ENCODE data around the gene MESD.

Gene MESD

DNA sequence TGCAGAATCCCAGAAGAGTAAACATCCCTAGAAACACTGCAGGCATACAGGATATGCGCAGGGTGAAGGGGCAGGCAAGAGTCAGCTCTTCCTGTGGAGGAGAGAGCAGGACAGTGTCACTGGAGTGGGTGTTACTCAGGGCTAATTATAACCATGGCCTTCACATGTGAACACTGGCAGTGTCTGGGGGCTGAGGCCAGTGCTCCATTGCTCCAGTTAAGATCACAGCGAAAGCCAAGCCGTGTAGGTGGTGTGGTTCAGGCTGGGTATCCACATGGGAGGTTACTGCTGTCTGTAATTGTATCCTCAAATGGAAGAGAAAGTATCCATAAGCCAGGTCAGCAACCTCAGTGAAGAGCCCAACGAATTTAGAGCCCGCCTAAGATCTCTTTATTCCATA, 84.6 kb downstream of the MESD start:
- no peak for DNase-seq (ENCODE audit: low read depth)

DNA sequence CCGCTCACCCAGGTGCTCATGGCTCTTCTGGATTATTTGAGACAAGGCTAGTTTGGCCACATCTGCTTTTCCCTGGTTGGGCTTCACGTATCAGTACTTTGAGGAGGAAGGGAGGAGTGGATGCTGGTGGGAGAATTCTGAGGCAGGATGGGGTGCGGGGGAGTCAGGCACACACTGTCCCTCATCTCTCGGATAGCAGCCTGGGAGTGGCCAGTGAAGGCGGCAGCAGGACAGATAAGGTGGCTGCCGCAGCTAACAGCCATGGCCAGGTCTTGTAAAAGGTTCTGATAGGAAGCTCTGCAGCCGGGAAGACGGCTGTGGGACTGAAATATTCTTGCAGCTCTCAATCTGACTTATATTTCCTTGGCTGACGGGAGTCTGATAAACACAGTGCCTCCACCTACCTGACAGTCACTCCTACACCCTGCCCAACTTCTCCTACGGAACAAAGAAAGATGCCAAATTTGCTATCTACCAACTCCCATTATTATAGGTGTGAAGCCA, 87.3 kb downstream of the MESD start:
- peak; percentile 29 for DNase-seq (ENCODE audit: low read depth)

DNA sequence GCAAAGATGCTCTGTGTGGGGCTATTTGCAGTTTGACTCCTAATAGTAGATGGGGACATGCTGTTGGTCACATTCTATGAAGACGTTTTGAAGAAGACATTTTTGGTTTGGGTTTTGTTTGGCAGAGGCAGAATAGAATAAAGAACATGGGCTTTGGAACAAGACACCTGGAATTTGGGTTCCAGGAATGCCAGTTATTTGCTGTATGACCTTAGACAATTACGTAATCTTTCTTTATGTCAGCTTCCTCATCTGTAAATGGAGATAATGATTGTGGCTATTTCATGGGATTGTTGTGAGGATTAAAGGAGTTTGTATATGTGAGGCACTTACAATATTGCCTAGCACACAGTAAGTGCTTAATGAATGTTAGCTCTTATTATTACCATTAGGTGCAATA, 91.6 kb downstream of the MESD start:
- no peak for DNase-seq (ENCODE audit: low read depth)
